ENCODE measurements around the gene ZNF436. TPM values are rescaled to one million over a fixed set of nuclear protein-coding genes. Genes with fewer than 3 reads are reported as not detected.

ZNF436 gene
- total and polyA plus RNA-seq, 2 experiments from 2014 or later = 0.23 to 1.0 TPM

GRCh38 chr1:23395849-23396248, 26.2 kb upstream of the ZNF436 start:
- Histone ChIP-seq H3K4me3 (no peak overlapping the region), H3K27me3 (ENCODE audit: insufficient read depth) (peaks cover 88% of the 10 kb centered on the region), H3K79me2 (replicated peaks; ENCODE audit: insufficient read depth) (no peaks in the 10 kb centered on the region), H3K4me1 (ENCODE audit: insufficient read depth) (peaks cover 14% of the 10 kb centered on the region), H2AFZ (no peak overlapping the region), H3K9me2 (ENCODE audit: insufficient read depth) (no peaks in the 10 kb centered on the region), H3K4me2 (no peak overlapping the region), H3F3A (replicated peaks; ENCODE audit: low read depth) (0 out of 2 replicates have a peak, but pooled peaks cover 7% of the 10 kb centered on the region), H3K36me3 (ENCODE audit: insufficient read depth) (no peaks in the 10 kb centered on the region), H3K27ac (ENCODE audit: low read depth) (no peak overlapping the region), H4K20me1 (replicated peaks; ENCODE audit: insufficient read depth) (no peaks in the 10 kb centered on the region)
- peaks cover 22% of the 10 kb centered on the region for H3K4me1 Mint-ChIP-seq
- peaks cover 5% of the 10 kb centered on the region; the same call in 1 of the 3 replicates for H3K9me3 Mint-ChIP-seq
- H3K36me3 Mint-ChIP-seq (ENCODE audit: low read depth) = no peaks in the 10 kb centered on the region
- no peak for DNase-seq (ENCODE audit: low spot score)
- peaks cover 55% of the 10 kb centered on the region for H3K27me3 Mint-ChIP-seq (ENCODE audit: insufficient read depth, low read depth, poor library complexity)
- no peak overlapping the region for H3K27ac Mint-ChIP-seq
- TF ChIP-seq EZH2phosphoT487 (IDR thresholded peaks at IDR 0.05; ENCODE audit: unreplicated experiment) (no peak), JUNB (IDR thresholded peaks at IDR 0.05; ENCODE audit: unreplicated experiment) (no peak), REST (IDR thresholded peaks at IDR 0.05; ENCODE audit: unreplicated experiment) (no peak), ZNF462 (CRISPR knock-in tag; IDR thresholded peaks at IDR 0.05) (no peak), NANOG (IDR thresholded peaks at IDR 0.05; ENCODE audit: borderline replicate concordance) (no peak)
- ATAC-seq = no peak
- no peak overlapping the region for H3K4me3 Mint-ChIP-seq

Measured in GM23338 (cell line).